ENCODE results near the gene AMOTL1.

- TF ChIP-seq YY1 (IDR thresholded peaks at IDR 0.05; ENCODE audit: insufficient read depth, insufficient read length): no peak
- TF ChIP-seq ZNF274 (IDR thresholded peaks at IDR 0.05; ENCODE audit: low read depth, low read length): no peak
- TF ChIP-seq SUZ12 (IDR thresholded peaks at IDR 0.05; ENCODE audit: extremely low read depth, insufficient read depth, insufficient read length): no peak
Observed at GRCh38 chr11:94907226-94907625, 139.1 kb downstream of the AMOTL1 start.
